HFF-Myc (cell line): ENCODE data around the gene CACNA1A.

ENCODE experiments used
- DNase-seq: peaks from one replicate; pipeline ENCODE4 v3.0.0-alpha.2; 2011; ENCODE audit warnings: low read depth; ENCODE audit errors: extremely low read depth
- H3K4me3 ChIP-seq: replicated peaks from 2 replicates; pipeline ENCODE4 v1.5.1; 2011; ENCODE audit warnings: low read depth, mild to moderate bottlenecking, control low read depth, low read length
- TF ChIP-seq, protein P1 (sequence below): IDR thresholded peaks from 2 replicates; pipeline ENCODE4 v1.5.1; 2012; ENCODE audit warnings: mild to moderate bottlenecking, low read depth, low read length, control low read depth; ENCODE audit errors: missing control alignments

CACNA1A gene

GRCh38 chr19:13521066-13521465, 14.8 kb upstream of the CACNA1A start:
- DNase-seq: no peak
- TF ChIP-seq, protein P1, sequence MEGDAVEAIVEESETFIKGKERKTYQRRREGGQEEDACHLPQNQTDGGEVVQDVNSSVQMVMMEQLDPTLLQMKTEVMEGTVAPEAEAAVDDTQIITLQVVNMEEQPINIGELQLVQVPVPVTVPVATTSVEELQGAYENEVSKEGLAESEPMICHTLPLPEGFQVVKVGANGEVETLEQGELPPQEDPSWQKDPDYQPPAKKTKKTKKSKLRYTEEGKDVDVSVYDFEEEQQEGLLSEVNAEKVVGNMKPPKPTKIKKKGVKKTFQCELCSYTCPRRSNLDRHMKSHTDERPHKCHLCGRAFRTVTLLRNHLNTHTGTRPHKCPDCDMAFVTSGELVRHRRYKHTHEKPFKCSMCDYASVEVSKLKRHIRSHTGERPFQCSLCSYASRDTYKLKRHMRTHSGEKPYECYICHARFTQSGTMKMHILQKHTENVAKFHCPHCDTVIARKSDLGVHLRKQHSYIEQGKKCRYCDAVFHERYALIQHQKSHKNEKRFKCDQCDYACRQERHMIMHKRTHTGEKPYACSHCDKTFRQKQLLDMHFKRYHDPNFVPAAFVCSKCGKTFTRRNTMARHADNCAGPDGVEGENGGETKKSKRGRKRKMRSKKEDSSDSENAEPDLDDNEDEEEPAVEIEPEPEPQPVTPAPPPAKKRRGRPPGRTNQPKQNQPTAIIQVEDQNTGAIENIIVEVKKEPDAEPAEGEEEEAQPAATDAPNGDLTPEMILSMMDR: no peak
- no peak overlapping the region for H3K4me3 ChIP-seq

GRCh38 chr19:13511947-13512346, 5.7 kb upstream of the CACNA1A start:
- H3K4me3 ChIP-seq: no peak overlapping the region
- TF ChIP-seq, protein P1: no peak
- no peak for DNase-seq

DNA sequence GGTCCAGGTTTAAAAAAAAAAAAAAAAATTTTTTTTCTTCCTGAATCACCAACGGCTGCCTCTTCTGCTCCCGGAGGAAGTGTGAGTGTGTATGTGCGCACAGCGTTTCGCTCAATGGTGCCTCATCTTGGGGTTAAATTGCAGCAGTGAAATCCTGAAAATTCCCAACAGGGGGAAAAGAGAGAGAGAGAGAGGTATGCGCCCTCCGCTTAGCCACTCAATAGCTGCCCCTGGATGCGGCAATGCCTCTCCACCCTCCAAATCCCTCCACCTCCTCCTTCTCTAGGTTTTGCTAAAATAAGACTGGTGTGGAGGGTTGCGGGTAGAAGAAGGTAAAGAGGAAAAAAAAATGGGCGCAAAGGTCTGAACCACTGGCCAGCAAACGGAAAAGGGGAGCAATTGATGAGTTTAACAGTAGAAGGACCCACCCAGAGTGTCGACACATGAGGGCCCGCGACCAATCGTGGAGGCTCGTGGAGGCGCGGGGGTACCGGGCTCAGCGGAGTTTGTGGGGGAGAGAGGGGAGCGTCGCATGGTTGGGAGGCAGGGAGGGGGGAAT, 853 bp upstream of the CACNA1A start:
- H3K4me3 ChIP-seq: no peak overlapping the region
- TF ChIP-seq, protein P1: no peak
- DNase-seq: no peak

DNA sequence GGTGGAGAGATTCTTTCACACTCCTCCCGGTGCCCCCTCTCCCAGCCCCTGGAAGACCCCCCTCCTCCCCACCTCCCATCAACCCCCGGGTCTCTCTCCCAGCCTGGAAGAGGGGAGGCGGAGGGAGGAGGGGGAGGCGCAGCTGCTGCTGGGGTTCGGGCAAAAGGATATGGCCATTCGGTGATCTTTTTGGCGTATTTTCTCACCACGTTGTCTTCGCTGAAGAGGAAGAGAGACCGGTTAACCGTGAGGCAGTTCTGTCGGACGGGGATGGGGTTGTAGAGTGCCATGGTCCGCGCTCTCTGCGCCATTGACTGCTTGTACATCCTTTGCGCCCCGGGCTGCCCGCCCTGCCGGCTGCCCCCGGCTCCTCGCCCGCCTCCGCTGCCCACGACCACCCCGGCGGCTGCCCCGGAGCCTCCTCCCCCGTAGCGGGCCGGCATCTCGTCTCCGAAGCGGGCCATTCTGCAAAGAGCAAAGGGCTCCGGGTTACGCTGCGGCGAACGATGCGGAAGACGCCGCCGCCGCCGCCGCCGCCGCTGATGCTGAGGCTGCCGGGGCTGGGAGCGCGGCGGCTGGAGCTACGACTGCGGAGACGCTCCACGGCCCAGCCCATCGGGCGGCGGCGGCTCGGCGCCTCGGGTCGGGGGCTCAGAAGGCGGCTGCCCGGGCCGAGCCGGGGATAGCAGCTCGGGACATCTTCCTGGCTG, 363 bp downstream of the CACNA1A start:
- no peak for DNase-seq
- no peak overlapping the region; the same call in 1 of the 2 replicates for H3K4me3 ChIP-seq
- TF ChIP-seq, protein P1: no peak

GRCh38 chr19:13505164-13505695, 1.0 kb downstream of the CACNA1A start:
- no peak overlapping the region for H3K4me3 ChIP-seq
- no peak for DNase-seq
- TF ChIP-seq, protein P1: no peak

DNA sequence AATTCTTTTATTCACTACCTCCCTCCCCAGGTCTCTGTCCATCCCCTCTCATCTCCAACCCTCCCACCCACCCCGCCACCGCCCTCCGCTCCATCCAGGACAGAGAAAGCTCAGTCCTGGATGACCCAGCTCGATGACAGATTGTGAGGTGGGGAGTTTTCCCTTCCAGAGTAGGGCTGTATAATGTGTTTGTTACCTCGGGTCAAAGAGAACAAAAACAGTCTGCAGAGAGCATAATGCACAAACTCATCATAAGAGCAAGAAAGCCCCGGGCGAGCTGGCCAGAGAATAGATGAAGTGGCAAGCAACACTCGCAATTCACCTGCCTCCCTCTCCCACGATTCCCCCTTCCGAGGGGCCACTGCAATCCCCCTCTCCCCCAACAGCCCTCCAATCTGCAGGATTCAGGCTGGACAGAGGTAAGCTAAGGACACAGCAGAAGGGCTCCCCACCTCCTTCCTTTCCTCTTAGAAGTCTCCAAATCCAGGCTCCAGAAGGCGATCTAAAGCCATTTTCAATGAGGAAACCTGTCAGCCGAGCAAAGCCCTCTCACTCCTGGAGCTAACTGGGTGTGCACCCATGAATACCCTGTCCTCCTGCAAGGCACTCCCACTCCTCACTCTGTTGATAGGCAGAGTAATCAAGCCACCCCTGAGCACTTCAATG, 2.6 kb downstream of the CACNA1A start:
- TF ChIP-seq, protein P1: no peak
- no peak overlapping the region for H3K4me3 ChIP-seq
- DNase-seq: no peak
